HG03520 (cell line): ENCODE measurements around the gene GNB1L.

ENCODE experiments used
- ATAC-seq: cut with Tn5 transposase; IDR thresholded peaks from one replicate; pipeline ENCODE4 v1.9.1; 2021; ENCODE audit warnings: mild to moderate bottlenecking, moderate library complexity; ENCODE audit not compliant: unreplicated experiment

The GNB1L gene

GRCh38 chr22:19811811-19812771, 42.6 kb downstream of the GNB1L start:
- no peak for ATAC-seq

GRCh38 chr22:19811211-19811621, 43.5 kb downstream of the GNB1L start:
- ATAC-seq, result no peak

- ATAC-seq, result no peak
Measured at GRCh38 chr22:19810381-19811201, 44.1 kb downstream of the GNB1L start.

- no peak for ATAC-seq
Measured at GRCh38 chr22:19809741-19810140, 44.9 kb downstream of the GNB1L start.

- ATAC-seq, result no peak
Measured at GRCh38 chr22:19808873-19809478, 45.7 kb downstream of the GNB1L start.

GRCh38 chr22:19807914-19808872, 46.5 kb downstream of the GNB1L start:
- no peak for ATAC-seq

GRCh38 chr22:19807161-19807913, 47.3 kb downstream of the GNB1L start:
- no peak for ATAC-seq

GRCh38 chr22:19806213-19807160, 48.2 kb downstream of the GNB1L start:
- ATAC-seq, result no peak

GRCh38 chr22:19805821-19806212, 48.9 kb downstream of the GNB1L start:
- ATAC-seq, result no peak

GRCh38 chr22:19803736-19804267, 50.9 kb downstream of the GNB1L start:
- no peak for ATAC-seq

- no peak for ATAC-seq
Measured at GRCh38 chr22:19802894-19803735, 51.6 kb downstream of the GNB1L start.

- no peak for ATAC-seq
Measured at GRCh38 chr22:19802001-19802893, 52.4 kb downstream of the GNB1L start.

- no peak for ATAC-seq
Measured at GRCh38 chr22:19801340-19802000, 53.2 kb downstream of the GNB1L start.

- no peak for ATAC-seq
Measured at GRCh38 chr22:19800761-19801244, 53.9 kb downstream of the GNB1L start.

GRCh38 chr22:19800306-19800705, 54.4 kb downstream of the GNB1L start:
- ATAC-seq, result no peak
